GM23248 (cell line): ENCODE measurements around the gene ELOVL4.

ENCODE experiments used
- EZH2 ChIP-seq: fragments of 200-600 bp; sonication (generic); IDR thresholded peaks from 2 replicates; pipeline ENCODE4 v1.6.1; 2018; ENCODE audit warnings: antibody characterized with exemption, mild to moderate bottlenecking; ENCODE audit not compliant: insufficient read depth, poor library complexity, severe bottlenecking
- EZH2phosphoT487 ChIP-seq: fragments of 200-600 bp; sonication (generic); IDR thresholded peaks from 2 replicates; pipeline ENCODE4 v1.6.1; 2018; ENCODE audit warnings: antibody characterized with exemption, moderate library complexity, mild to moderate bottlenecking, low read depth; ENCODE audit not compliant: insufficient read depth

GRCh38 chr6:79869600-79870084, 77.7 kb downstream of the ELOVL4 start:
- TF ChIP-seq EZH2phosphoT487 = no peak
- no peak for TF ChIP-seq EZH2
